ENCODE measurements around the gene ANTXR2.
A peak's percentile ranks its signal among the peaks of the same experiment; 100 is the strongest.
"Not testable (repeated sequence)": the region's sequence is repeated elsewhere in the genome, so short reads cannot be mapped to it uniquely, and the experiment has no call there.

ANTXR2 gene

GRCh38 chr4:80072744-80073472 lies at the start of gene ANTXR2:
TSS of gene ANTXR2 (minus strand) at chr4:80073229. CDS start at chr4:80072560, 669 bp downstream.
- peak; percentile 72 for DNase-seq

GRCh38 chr4:80121815-80122214 lies 48.8 kb upstream of the ANTXR2 start:
- DNase-seq, result not testable (repeated sequence)

- not testable (repeated sequence) for DNase-seq
These were observed 46.6 kb upstream of the ANTXR2 start for GRCh38 chr4:80119620-80120019.

- DNase-seq, result no peak
These were observed 43.5 kb upstream of the ANTXR2 start for GRCh38 chr4:80116516-80116915.

GRCh38 chr4:80115368-80116181 lies 42.5 kb upstream of the ANTXR2 start:
- no peak for DNase-seq

GRCh38 chr4:80114732-80115265 lies 41.8 kb upstream of the ANTXR2 start:
- DNase-seq, result no peak

- no peak for DNase-seq
These were observed 40.6 kb upstream of the ANTXR2 start for GRCh38 chr4:80113615-80114014.

GRCh38 chr4:80112236-80112635 lies 39.2 kb upstream of the ANTXR2 start:
- no peak for DNase-seq

- no peak for DNase-seq
These were observed 38.2 kb upstream of the ANTXR2 start for GRCh38 chr4:80111276-80111675.

GRCh38 chr4:80107374-80107773 lies 34.3 kb upstream of the ANTXR2 start:
- DNase-seq, result no peak

- no peak for DNase-seq
These were observed 31.9 kb upstream of the ANTXR2 start for GRCh38 chr4:80104927-80105326.

- DNase-seq, result no peak
These were observed 30.6 kb upstream of the ANTXR2 start for GRCh38 chr4:80103629-80104028.

GRCh38 chr4:80101792-80102116 lies 28.7 kb upstream of the ANTXR2 start:
- DNase-seq, result no peak

- no peak for DNase-seq
These were observed 28.2 kb upstream of the ANTXR2 start for GRCh38 chr4:80101071-80101791.

- no peak for DNase-seq
These were observed 26.6 kb upstream of the ANTXR2 start for GRCh38 chr4:80099671-80100070.

GRCh38 chr4:80098635-80099034 lies 25.6 kb upstream of the ANTXR2 start:
- DNase-seq, result no peak

- no peak for DNase-seq
These were observed 24.6 kb upstream of the ANTXR2 start for GRCh38 chr4:80097400-80098177.

GRCh38 chr4:80096175-80096850 lies 23.3 kb upstream of the ANTXR2 start:
- DNase-seq, result no peak

- DNase-seq, result no peak
These were observed 21.2 kb upstream of the ANTXR2 start for GRCh38 chr4:80094191-80094590.

GRCh38 chr4:80093563-80093962 lies 20.5 kb upstream of the ANTXR2 start:
- DNase-seq, result no peak

- no peak for DNase-seq
These were observed 19.8 kb upstream of the ANTXR2 start for GRCh38 chr4:80092847-80093246.

GRCh38 chr4:80092088-80092487 lies 19.1 kb upstream of the ANTXR2 start:
- no peak for DNase-seq

All from CD4-positive, alpha-beta T cell treated with Interleukin-10 for 1 hour (primary cell).